ENCODE data around the gene PRRT1.

PRRT1 gene

DNA sequence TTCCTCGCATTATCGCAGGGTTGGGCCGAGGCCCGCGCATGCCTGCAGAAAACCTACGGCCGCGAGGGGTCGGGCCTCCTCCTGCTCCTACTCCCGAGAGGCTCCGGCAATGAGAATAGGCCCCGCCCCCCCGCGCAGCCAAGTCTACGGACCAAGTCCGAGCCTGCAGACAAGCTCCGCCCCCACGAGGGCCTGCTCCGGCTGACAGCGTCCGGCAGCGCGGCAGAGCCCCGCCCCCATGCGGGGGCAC is 43.8 kb upstream of the PRRT1 start:
- TF ChIP-seq, protein P1, sequence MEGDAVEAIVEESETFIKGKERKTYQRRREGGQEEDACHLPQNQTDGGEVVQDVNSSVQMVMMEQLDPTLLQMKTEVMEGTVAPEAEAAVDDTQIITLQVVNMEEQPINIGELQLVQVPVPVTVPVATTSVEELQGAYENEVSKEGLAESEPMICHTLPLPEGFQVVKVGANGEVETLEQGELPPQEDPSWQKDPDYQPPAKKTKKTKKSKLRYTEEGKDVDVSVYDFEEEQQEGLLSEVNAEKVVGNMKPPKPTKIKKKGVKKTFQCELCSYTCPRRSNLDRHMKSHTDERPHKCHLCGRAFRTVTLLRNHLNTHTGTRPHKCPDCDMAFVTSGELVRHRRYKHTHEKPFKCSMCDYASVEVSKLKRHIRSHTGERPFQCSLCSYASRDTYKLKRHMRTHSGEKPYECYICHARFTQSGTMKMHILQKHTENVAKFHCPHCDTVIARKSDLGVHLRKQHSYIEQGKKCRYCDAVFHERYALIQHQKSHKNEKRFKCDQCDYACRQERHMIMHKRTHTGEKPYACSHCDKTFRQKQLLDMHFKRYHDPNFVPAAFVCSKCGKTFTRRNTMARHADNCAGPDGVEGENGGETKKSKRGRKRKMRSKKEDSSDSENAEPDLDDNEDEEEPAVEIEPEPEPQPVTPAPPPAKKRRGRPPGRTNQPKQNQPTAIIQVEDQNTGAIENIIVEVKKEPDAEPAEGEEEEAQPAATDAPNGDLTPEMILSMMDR (IDR thresholded peaks at IDR 0.05) = no peak

GRCh38 chr6:32194825-32195651 is 43.3 kb upstream of the PRRT1 start:
- TF ChIP-seq, protein P1 (IDR thresholded peaks at IDR 0.05) = peak; percentile 48; the same call in 1 of the 2 replicates

- TF ChIP-seq, protein P1 (IDR thresholded peaks at IDR 0.05) = no peak
Observed at GRCh38 chr6:32194388-32194787, 42.6 kb upstream of the PRRT1 start.

- TF ChIP-seq, protein P1 (IDR thresholded peaks at IDR 0.05) = no peak
Observed at GRCh38 chr6:32192608-32193039, 40.9 kb upstream of the PRRT1 start, which contains the start of gene GPSM3. TSS of gene GPSM3 (minus strand) at chr6:32192643. CDS start at chr6:32192513, 130 bp downstream.

DNA sequence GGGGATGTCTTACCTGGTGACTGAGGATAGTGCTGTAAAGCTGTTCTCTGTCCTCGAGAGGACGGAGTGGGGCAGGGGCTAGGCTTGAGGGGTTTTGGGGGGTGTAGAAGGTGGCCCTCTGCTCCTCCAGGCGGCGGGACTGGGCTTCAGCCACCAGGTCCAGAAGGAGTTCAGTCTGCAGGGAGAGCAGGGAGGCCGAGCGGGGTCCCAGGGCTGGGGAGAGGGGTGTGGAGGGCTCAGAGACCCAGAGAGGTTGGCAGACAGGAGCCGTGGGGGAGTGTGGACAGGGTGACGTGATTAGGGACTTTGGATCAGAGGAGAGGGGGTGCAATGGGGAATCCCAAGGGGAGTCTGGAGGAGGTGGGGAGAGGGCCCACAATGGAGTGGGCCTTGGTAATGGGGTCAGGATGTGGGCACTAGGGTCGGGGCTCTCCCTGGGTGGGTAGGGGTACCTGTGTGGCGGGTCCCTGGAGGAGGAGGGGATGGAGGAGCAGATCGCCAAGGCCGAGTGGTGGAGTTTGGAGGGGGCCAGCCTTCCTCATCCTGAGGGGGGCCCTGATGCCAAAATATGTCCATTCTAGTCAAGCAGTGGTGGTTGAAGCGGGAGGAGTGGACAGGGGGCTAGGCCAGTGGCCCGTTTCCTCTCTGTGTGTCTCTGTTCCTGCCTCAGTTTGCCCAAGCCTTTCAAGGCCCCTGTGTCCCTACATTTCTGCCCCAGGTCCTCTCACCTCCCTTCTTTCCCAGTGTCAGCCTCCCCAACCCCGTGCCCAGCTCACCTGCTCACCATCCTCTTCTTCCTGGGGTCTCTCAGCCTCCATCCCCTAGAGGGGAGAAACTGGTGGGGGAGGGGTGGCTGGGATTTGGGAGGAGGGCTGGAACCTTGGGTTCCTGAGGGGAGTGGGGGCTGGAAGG is 40.2 kb upstream of the PRRT1 start:
- TF ChIP-seq, protein P1 (IDR thresholded peaks at IDR 0.05) = no peak

DNA sequence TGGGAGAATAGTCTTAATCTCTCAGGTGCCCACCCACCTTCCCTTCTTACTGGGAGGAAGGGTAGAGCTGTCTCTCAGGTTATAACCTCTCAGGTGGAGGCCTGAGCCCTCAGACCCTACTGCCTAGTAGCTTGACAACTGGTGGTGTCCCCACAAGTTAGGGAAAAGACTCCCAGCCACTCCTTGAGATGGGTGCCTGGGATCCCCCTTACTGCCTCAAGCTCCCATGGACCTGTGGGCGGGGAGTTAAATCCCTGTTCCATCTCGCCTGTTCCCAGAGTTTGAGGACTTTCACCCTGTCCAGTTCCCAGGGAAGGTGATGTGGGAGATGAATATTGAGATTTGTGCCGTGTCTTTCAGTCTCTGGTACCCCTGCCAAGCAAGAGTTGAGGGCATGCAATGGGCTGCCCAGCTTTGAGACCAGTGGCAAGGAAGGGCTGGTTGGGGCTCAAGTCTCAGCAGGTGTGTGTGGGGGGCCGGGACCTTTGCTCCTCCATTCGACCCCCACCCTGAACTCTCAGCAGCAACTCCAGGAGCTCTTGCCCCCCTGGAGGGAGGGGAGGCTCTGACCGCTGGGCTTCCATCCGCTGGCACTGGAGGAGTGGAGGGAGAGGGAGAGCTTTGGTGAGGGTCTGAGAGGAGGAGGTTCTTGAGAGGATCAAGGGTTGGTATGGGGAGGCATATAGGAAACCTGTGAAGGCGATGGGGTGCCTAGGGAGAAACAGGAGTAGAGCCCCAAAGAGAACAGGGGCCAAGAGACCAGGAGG is 39.4 kb upstream of the PRRT1 start:
- TF ChIP-seq, protein P1 (IDR thresholded peaks at IDR 0.05) = no peak

Measured in LNCAP (cell line).